Measurements from ENCODE around the gene PMEPA1. TPM values are rescaled to one million over a fixed set of nuclear protein-coding genes. Genes with fewer than 3 reads are reported as not detected.

PMEPA1 gene
- total and polyA plus RNA-seq, 2 experiments from 2014 or later = 7.3 to 15.4 TPM

- Histone ChIP-seq H3K9me2 (ENCODE audit: insufficient read depth) (no peaks in the 10 kb centered on the region), H3K4me3 (no peak overlapping the region), H3K4me1 (ENCODE audit: insufficient read depth) (peaks cover 58% of the 10 kb centered on the region), H3K36me3 (ENCODE audit: insufficient read depth) (no peaks in the 10 kb centered on the region), H2AFZ (no peak overlapping the region), H3F3A (replicated peaks; ENCODE audit: low read depth) (no peaks in the 10 kb centered on the region), H3K27me3 (ENCODE audit: insufficient read depth) (no peaks in the 10 kb centered on the region), H4K20me1 (replicated peaks; ENCODE audit: insufficient read depth) (peaks cover 13% of the 10 kb centered on the region), H3K79me2 (replicated peaks; ENCODE audit: insufficient read depth) (peaks cover 99% of the 10 kb centered on the region), H3K4me2 (peak overlapping the region; percentile 73), H3K27ac (ENCODE audit: low read depth) (no peak overlapping the region)
- Mint-ChIP-seq H3K27ac (no peak overlapping the region; the same call in 1 of the 2 replicates), H3K9me3 (no peaks in the 10 kb centered on the region; the same call in 2 of the 3 replicates), H3K4me1 (peaks cover 83% of the 10 kb centered on the region), H3K4me3 (peak overlapping the region; percentile 57; the same call in 2 of the 3 replicates), H3K36me3 (ENCODE audit: low read depth) (no peaks in the 10 kb centered on the region; the same call in 1 of the 3 replicates), H3K27me3 (ENCODE audit: insufficient read depth, low read depth, poor library complexity) (peaks cover 11% of the 10 kb centered on the region)
- TF ChIP-seq EZH2 (IDR thresholded peaks at IDR 0.05; ENCODE audit: low read depth, unreplicated experiment) (no peak), EZH2phosphoT487 (IDR thresholded peaks at IDR 0.05; ENCODE audit: unreplicated experiment) (no peak), ZNF462 (CRISPR knock-in tag; IDR thresholded peaks at IDR 0.05) (no peak), NANOG (IDR thresholded peaks at IDR 0.05; ENCODE audit: borderline replicate concordance) (no peak), ZNF114 (CRISPR knock-in tag; IDR thresholded peaks at IDR 0.05) (no peak), STAT1 (IDR thresholded peaks at IDR 0.05; ENCODE audit: unreplicated experiment) (no peak)
- TF ChIP-seq, protein P1, sequence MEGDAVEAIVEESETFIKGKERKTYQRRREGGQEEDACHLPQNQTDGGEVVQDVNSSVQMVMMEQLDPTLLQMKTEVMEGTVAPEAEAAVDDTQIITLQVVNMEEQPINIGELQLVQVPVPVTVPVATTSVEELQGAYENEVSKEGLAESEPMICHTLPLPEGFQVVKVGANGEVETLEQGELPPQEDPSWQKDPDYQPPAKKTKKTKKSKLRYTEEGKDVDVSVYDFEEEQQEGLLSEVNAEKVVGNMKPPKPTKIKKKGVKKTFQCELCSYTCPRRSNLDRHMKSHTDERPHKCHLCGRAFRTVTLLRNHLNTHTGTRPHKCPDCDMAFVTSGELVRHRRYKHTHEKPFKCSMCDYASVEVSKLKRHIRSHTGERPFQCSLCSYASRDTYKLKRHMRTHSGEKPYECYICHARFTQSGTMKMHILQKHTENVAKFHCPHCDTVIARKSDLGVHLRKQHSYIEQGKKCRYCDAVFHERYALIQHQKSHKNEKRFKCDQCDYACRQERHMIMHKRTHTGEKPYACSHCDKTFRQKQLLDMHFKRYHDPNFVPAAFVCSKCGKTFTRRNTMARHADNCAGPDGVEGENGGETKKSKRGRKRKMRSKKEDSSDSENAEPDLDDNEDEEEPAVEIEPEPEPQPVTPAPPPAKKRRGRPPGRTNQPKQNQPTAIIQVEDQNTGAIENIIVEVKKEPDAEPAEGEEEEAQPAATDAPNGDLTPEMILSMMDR (conservative IDR thresholded peaks at IDR 0.05; ENCODE audit: low read depth in 2 of 2) = no peak
- DNase-seq (ENCODE audit: low spot score) (no peak), ATAC-seq (no peak)
Measured at GRCh38 chr20:57684808-57685140, 25.0 kb downstream of the PMEPA1 start.

All from GM23338 (cell line).